Neural cell (in vitro differentiated cells): ENCODE results near the gene OR51S1. TPM values are rescaled to one million over a fixed set of nuclear protein-coding genes. Genes with fewer than 3 reads are reported as not detected.
A peak's percentile ranks its signal among the peaks of the same experiment; 100 is the strongest.

Experiments used
- H2AFZ ChIP-seq: fragments of 200-600, 300-800 bp; sonication (generic), shearing (Covaris generic); 2 replicates; pipeline ENCODE4 v1.6.0; 2014; ENCODE audit warnings: low read depth, mild to moderate bottlenecking, antibody characterized with exemption, low read length, moderate library complexity
- H3F3A ChIP-seq: fragments of 200-600 bp; shearing (Covaris generic); 2 replicates; pipeline ENCODE4 v1.6.1; 2016; ENCODE audit warnings: mild to moderate bottlenecking, moderate library complexity, mixed read lengths, antibody characterized with exemption, low read length; ENCODE audit not compliant: insufficient read depth, poor library complexity, severe bottlenecking
- H3K27ac ChIP-seq: fragments of 200-600, 300-800 bp; sonication (generic), shearing (Covaris generic); 2 replicates; pipeline ENCODE4 v1.5.1; 2014; ENCODE audit warnings: mild to moderate bottlenecking, low read length, moderate library complexity
- H3K27me3 ChIP-seq: fragments of 300-800, 200-600 bp; sonication (generic), shearing (Covaris generic); 2 replicates; pipeline ENCODE4 v1.6.0; 2014; ENCODE audit warnings: mild to moderate bottlenecking, low read depth, low read length, moderate library complexity; ENCODE audit not compliant: insufficient read depth
- H3K36me3 ChIP-seq: fragments of 300-800, 200-600 bp; sonication (generic), shearing (Covaris generic); 2 replicates; pipeline ENCODE4 v1.5.1; 2014; ENCODE audit warnings: mild to moderate bottlenecking, antibody characterized with exemption, low read length, moderate library complexity; ENCODE audit not compliant: insufficient read depth
- H3K4me2 ChIP-seq: fragments of 300-800, 200-600 bp; sonication (generic), shearing (Covaris generic); 2 replicates; pipeline ENCODE4 v1.6.0; 2014; ENCODE audit warnings: mild to moderate bottlenecking, low read length
- H3K4me3 ChIP-seq: fragments of 300-800, 200-600 bp; sonication (generic), shearing (Covaris generic); 2 replicates; pipeline ENCODE4 v1.5.1; 2014; ENCODE audit warnings: mild to moderate bottlenecking, low read length, moderate library complexity
- H3K79me2 ChIP-seq: fragments of 200-600 bp; shearing (Covaris generic); replicated peaks from 2 replicates; pipeline ENCODE4 v1.6.0; 2014; ENCODE audit warnings: mild to moderate bottlenecking, low read length, moderate library complexity; ENCODE audit not compliant: insufficient read depth
- H3K9ac ChIP-seq: fragments of 300-800, 200-600 bp; sonication (generic), shearing (Covaris generic); 2 replicates; pipeline ENCODE4 v1.6.1; 2016; ENCODE audit warnings: mild to moderate bottlenecking, low read length, mixed read lengths
- H3K9me2 ChIP-seq: fragments of 200-600 bp; shearing (Covaris generic); 2 replicates; pipeline ENCODE4 v1.6.1; 2016; ENCODE audit warnings: mild to moderate bottlenecking, low read length, mixed read lengths; ENCODE audit not compliant: insufficient read depth
- H3K9me3 ChIP-seq: fragments of 200-600, 300-800 bp; sonication (generic), shearing (Covaris generic); 2 replicates; pipeline ENCODE4 v1.6.1; 2016; ENCODE audit warnings: mild to moderate bottlenecking, mixed run types, low read length, moderate library complexity, mixed read lengths
- H4K20me1 ChIP-seq: fragments of 200-600 bp; shearing (Covaris generic); 2 replicates; pipeline ENCODE4 v1.6.1; 2016; ENCODE audit warnings: mild to moderate bottlenecking, mixed run types; ENCODE audit not compliant: insufficient read depth
- CTCF ChIP-seq: fragments of 450-650 bp; IDR thresholded peaks from 2 replicates; pipeline ENCODE4 v1.5.1; 2014; ENCODE audit warnings: antibody characterized with exemption, mild to moderate bottlenecking, moderate library complexity; ENCODE audit not compliant: poor library complexity, severe bottlenecking
- EP300 ChIP-seq: fragments of 450-650 bp; conservative IDR thresholded peaks from 2 replicates; pipeline ENCODE4 v1.6.1; 2014; ENCODE audit warnings: antibody characterized with exemption, mild to moderate bottlenecking, moderate library complexity; ENCODE audit not compliant: poor library complexity, severe bottlenecking
- EZH2 ChIP-seq: fragments of 200-600, 300-800 bp; shearing (Covaris generic), sonication (generic); IDR thresholded peaks from 2 replicates; pipeline ENCODE4 v1.6.1; 2014; ENCODE audit warnings: antibody characterized with exemption, low read length, borderline replicate concordance, mild to moderate bottlenecking; ENCODE audit not compliant: insufficient read depth, poor library complexity, severe bottlenecking
- MXI1 ChIP-seq: fragments of 450-650 bp; conservative IDR thresholded peaks from 2 replicates; pipeline ENCODE4 v1.6.1; 2014; ENCODE audit warnings: antibody characterized with exemption, mild to moderate bottlenecking; ENCODE audit not compliant: poor library complexity, severe bottlenecking
- POLR2AphosphoS5 ChIP-seq: IDR thresholded peaks from 2 replicates; pipeline ENCODE4 v1.6.1; 2012
- RAD21 ChIP-seq: fragments of 450-650 bp; conservative IDR thresholded peaks from 2 replicates; pipeline ENCODE4 v1.6.1; 2014; ENCODE audit warnings: antibody characterized with exemption, mild to moderate bottlenecking, moderate library complexity
- REST ChIP-seq: IDR thresholded peaks from 2 replicates; pipeline ENCODE4 v1.6.1; 2012; ENCODE audit warnings: borderline replicate concordance
- SMC3 ChIP-seq: fragments of 450-650 bp; conservative IDR thresholded peaks from 2 replicates; pipeline ENCODE4 v1.6.1; 2014; ENCODE audit warnings: antibody characterized with exemption, mild to moderate bottlenecking, moderate library complexity; ENCODE audit not compliant: poor library complexity
- TAF1 ChIP-seq: IDR thresholded peaks from 2 replicates; pipeline ENCODE4 v1.6.1; 2012; ENCODE audit warnings: low read depth
- polyA plus RNA-seq: library from polyadenylated mRNA; depleted of rRNA; stranded (reverse); fragments of >200 nt; gene quantifications from 2 replicates; pipeline ENCODE4 v1.2.3, GENCODE V29; 2014

Gene OR51S1
- polyA plus RNA-seq, 1 donor from 2014 or later: not detected

- Histone ChIP-seq H2AFZ (no peak overlapping the region), H3K27ac (no peak overlapping the region), H3F3A (no peaks in the 10 kb centered on the region), H4K20me1 (no peaks in the 10 kb centered on the region), H3K27me3 (no peaks in the 10 kb centered on the region), H3K4me3 (no peak overlapping the region), H3K4me2 (no peak overlapping the region), H3K9ac (no peak overlapping the region), H3K79me2 (no peaks in the 10 kb centered on the region), H3K9me2 (no peaks in the 10 kb centered on the region), H3K36me3 (no peaks in the 10 kb centered on the region), H3K9me3 (no peaks in the 10 kb centered on the region)
- peak; percentile 78 for TF ChIP-seq REST
- TF ChIP-seq EZH2: no peak
- TF ChIP-seq CTCF: no peak
- TF ChIP-seq POLR2AphosphoS5: peak; percentile 27
- TF ChIP-seq MXI1: no peak
- no peak for TF ChIP-seq TAF1
- peak; percentile 69 for TF ChIP-seq EP300
Measured at GRCh38 chr11:4825132-4825531, 23.9 kb downstream of the OR51S1 start.

- no peaks in the 10 kb centered on the region for H4K20me1 ChIP-seq
- H3K36me3 ChIP-seq: no peaks in the 10 kb centered on the region
- no peak within 1 kb of the TSS for H3K4me2 ChIP-seq
Measured at GRCh38 chr11:4821021-4821420, 28.0 kb downstream of the OR51S1 start, which contains the start of gene OR51F2. OR51F2 (plus strand) TSS chr11:4821321; CDS start chr11:4821422, 101 bp downstream.

More at GRCh38 chr11:4821021-4821420, 28.0 kb downstream of the OR51S1 start, which contains the start of gene OR51F2:
- no peaks in the 10 kb centered on the region for H3K79me2 ChIP-seq
- no peak within 1 kb of the TSS for H3K27ac ChIP-seq
- TF ChIP-seq POLR2AphosphoS5 (no peak), SMC3 (no peak), CTCF (no peak), RAD21 (no peak), EZH2 (no peak), MXI1 (no peak), EP300 (no peak), TAF1 (no peak), REST (no peak)
- H3K9me3 ChIP-seq: no peaks in the 10 kb centered on the region
- H2AFZ ChIP-seq: no peak within 1 kb of the TSS
- no peak within 1 kb of the TSS for H3K4me3 ChIP-seq
- H3K9me2 ChIP-seq: no peaks in the 10 kb centered on the region
- H3F3A ChIP-seq: no peaks in the 10 kb centered on the region
- H3K27me3 ChIP-seq: no peaks in the 10 kb centered on the region
- no peak within 1 kb of the TSS for H3K9ac ChIP-seq
